GM15510 (cell line): ENCODE results near the gene ARHGAP40.

Experiments
- POLR2A ChIP-seq: IDR thresholded peaks from 3 replicates; pipeline ENCODE4 v1.6.1; 2011; ENCODE audit warnings: borderline replicate concordance; ENCODE audit not compliant: insufficient read length; ENCODE audit errors: extremely low read depth

The ARHGAP40 gene

DNA sequence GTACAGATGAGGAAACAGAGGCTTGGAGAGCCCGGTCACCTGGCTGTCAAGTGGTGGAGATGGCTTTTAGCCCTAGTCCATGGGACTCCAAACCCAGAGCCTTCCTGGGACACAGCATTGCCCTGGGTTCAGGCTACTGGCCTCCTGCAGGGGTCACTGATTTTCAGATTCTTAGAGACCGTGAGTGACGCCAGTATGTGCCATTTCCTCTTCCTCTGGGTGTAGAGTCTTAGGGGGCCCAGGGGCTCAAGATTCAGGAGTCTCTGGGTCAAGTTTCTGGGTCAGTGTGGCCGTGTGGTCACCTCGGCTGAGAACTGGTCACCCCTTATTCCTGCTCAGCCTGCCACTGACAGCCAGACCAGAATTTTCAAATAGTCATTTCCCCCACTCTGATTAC lies 574 bp downstream of the ARHGAP40 start:
- no peak for TF ChIP-seq POLR2A

DNA sequence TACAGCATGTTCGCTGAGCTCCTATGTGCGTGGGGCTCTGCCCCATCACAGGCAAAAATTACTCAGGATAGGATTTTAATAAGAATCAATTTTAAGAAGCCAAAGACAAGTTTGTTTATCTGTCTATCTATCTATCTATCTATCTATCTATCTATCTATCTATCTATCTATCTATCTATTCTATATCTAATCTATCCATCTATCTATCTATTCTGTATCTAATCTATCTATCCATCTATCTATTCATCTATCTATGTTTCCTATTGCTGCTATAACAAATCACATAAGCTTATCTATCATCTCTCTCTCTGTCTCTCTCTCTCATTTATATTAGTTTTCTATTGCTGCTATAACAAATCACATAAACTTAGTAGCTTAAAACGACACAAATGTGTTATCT lies 1.7 kb downstream of the ARHGAP40 start:
- TF ChIP-seq POLR2A: no peak

DNA sequence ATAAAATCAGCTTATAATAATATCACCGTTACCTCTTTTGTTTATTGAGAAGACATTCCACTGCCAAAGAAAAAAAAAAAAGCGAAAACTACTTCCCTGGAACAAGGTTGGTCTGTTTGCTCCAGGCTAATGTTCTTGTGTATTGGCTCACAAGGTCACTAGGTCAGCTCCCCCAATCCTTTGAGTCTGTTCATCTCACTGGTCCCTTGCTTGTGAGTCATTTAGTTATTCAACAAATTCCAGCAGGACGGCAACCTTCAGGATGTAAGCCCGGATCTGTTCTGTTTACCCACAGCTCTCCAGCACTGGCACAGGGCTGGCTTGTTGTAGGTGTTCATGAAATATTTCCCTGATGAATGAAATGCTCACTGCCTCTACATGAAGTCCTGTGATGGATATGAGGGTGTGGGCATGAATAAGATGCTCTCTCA lies 3.3 kb downstream of the ARHGAP40 start:
- no peak for TF ChIP-seq POLR2A

DNA sequence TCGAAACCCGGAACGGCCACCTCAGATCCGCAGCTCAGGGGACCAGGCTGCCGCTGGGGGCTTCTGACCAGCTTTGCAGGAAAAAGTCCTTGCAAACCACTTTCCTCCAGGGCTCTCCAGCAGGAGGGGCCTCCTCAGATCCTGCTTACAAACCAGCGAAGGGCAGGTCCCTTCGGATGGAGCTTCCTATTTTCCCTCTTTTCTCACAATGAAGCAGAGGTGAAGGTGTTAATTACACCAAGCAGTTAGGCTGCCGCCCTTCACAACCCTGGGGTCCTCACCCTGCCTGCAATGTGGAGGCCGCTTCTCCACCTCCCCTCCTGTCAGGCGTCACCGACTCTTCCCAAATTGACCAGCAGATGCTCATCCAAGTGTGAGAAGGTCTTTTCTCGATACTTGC lies 5.7 kb downstream of the ARHGAP40 start:
- no peak for TF ChIP-seq POLR2A

DNA sequence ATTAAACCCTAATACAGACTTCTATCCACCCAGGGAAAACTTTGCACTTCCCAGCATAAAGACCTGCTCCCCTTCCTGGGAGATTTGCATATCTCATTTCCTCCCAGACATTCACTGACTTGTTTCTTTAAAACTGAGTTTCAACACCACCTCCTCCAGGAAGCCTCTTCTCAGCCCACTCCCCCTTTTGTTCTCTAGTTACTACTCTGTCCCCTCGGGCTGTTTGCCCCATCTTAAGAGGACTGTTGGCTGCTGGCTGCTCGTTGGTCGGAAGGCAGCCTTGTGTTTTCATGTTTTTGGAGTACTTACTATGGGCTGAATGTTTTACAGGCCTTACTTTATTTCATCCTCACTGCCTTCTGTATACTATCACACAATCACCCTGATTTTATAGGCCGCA lies 6.6 kb downstream of the ARHGAP40 start:
- TF ChIP-seq POLR2A: no peak

DNA sequence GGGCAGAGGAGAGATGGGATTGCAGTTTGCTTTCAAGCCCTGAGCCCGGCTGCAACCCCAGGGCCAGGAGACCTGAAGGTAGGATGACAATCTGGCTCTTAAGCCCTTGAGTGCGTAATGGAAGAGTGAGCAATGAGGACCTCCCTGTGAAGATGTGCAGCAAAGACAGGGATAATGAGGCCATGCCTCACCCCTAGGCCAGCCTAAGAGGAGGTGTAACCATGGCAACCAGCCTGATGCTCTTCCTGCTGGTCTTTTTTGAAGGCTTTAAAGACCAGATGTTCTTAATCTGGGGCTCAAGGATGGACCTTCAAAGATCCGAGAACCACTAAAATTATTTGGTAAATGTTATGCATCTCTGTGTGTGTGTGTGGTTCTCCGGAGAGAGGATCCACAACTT lies 8.2 kb downstream of the ARHGAP40 start:
- no peak for TF ChIP-seq POLR2A

DNA sequence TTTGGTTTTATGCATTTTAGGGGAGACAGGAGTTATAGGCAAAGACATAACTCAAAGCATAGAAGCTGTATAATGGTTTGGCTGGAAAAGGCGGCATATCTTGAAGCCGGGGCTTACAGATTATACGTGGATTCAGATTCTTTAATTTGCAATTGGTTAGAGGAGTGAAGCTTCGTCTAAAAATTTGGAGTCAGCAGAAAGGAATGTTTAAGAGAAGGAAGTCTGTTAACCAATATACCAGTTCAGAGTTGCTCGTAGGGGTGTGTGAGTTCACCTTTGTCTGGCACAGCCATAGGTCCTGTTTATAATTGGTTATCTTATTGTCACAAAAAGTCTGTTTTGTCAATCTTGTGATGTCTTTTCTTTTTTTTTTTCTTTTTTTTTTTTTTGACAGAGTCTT lies 8.9 kb downstream of the ARHGAP40 start:
- no peak for TF ChIP-seq POLR2A

DNA sequence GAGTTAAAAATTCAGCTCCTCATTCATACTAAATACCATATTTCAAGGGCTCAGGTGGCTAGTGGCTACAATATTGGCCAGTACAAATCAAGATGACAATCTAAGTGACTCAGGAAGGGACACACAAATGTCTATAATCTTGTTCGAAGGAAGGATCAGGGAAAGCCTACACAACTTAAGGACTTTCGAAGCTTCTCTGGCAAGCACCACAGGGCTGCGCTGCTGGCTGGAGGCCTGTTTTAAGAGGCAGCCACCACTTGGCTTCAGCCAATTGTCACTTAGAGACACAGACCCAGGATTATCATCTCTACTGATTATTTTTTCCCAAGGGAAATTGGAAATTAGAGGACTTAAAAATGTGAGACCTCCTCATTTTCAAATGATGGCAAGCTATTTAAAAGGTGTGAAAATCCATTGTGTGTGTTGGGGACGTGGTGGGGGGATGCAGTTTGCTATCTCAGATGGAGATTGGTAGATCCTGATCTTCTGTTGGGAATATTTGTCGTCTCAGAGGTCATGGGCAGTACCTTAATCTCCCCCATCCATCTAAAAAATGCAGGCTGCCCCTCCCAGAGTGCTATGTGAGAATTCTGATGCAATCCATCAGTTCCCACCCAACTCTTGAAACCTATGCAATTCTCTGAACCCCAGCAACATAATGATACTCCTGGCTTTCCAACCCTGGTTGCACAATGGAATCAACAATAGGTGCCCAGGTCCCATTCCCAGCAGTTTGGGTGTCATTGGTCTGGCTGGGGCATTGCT lies 11.3 kb downstream of the ARHGAP40 start:
- no peak for TF ChIP-seq POLR2A

DNA sequence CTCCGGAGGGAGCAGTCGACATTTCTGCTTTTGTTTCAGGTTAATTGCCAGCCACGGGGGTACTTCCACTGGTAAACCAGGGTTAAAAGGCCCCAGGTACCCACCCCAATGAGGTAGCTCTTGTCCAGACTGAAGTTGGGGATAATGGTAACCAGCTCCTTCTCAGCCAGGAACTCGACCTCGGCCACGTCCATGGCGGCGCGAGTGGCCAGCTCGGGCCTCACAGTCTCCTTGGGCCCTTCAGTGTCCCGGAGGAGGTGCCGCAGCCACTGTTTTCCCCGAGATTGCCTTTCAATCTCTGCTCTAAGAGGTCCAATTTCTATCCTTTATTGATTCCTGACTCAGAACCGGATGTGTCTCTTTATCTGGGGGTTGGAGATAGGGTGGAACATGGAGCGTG lies 13.7 kb downstream of the ARHGAP40 start:
- TF ChIP-seq POLR2A: no peak

DNA sequence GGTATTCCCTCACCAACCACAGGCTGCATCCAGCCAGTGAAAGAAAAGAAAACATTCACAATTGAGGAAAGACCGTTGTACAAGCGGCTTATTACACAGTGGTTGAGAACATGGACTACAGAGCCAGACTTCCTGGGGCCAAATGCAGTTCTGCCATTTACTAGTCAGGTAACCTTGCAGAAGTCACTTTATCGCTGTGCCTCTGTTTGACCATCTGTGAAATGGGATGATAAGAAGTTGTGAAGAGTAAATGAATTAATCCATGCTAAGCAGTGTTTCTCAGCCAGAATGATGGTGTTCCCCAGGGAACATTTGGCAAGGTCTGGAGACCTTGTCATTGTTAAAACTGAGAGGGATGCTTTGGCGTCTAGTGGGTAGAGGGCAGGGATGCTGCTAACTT lies 14.8 kb downstream of the ARHGAP40 start:
- TF ChIP-seq POLR2A: no peak

DNA sequence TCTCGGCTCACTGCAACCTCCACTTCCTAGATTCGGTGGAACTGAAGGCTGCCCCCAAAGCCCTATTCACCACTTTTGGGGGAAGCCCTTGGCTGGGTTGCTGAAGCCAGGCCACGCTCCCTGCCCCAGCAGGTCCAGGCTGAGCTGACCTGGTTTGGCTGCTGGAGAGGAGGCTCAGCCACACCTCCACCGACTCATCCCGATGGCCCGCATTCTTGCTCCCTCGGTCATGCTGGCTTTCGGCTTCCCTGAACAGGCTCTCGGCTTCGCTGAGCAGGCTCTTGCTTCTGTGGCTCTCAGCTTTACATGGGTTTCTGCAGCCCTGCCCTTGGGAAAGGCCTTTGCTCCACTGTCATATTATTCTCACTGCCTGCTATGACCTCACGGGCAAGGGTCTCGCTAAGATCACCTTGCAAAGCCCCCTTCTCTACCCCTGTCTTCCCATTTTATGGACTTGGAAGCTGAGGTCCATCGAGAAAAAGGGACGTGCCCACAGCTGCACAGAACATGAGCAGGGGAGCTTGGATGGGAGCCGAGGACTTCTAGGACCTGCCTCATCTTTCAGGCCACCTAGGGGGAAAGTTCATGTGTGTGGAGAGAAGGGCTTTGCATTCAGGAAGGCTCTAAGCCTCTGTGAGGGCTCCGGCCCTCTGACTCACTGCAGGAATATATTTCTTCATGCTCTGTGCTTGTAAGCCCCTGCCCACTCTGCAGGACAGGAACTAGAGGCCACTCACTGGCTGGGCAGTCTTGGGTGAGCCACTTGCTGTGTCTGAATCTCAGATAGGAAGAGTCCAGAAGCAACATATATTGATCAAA lies 15.6 kb downstream of the ARHGAP40 start:
- TF ChIP-seq POLR2A: no peak

DNA sequence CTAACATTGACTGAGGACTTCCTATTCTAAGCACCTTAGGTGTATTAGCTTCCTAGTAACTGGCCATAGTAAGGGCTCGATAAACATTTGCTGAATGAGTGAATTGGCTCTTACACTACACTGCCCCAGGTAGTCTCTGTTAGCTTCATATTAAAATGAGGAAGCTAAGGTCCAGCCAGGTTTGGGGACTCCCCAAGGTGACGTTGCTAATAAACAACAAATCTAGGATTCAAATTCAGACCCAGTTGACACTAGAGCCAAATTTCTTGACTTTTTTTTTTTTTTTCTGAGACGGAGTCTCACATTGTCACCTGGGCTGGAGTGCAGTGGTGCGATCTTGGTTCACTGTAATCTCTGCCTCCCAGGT lies 16.2 kb downstream of the ARHGAP40 start:
- TF ChIP-seq POLR2A: no peak

DNA sequence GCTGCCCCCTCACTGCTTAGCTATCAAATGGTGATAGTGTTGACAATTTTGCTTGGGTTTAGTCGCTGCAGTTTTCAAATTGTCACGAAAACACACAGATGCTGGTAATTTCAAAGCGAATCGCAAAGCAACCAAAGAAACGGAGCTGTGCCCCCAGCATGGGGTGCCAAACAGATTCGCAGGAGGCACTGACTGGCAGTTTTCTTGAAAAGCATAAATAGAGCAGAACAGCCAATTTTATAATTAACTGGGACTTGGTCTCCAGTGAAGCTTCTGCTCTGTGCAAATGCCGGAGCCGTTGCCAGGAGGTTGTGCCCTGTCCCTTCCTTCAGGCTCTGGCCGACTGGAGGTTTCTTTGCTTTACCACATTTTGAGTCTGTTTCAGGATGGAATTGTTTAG lies 18.8 kb downstream of the ARHGAP40 start:
- TF ChIP-seq POLR2A: no peak

DNA sequence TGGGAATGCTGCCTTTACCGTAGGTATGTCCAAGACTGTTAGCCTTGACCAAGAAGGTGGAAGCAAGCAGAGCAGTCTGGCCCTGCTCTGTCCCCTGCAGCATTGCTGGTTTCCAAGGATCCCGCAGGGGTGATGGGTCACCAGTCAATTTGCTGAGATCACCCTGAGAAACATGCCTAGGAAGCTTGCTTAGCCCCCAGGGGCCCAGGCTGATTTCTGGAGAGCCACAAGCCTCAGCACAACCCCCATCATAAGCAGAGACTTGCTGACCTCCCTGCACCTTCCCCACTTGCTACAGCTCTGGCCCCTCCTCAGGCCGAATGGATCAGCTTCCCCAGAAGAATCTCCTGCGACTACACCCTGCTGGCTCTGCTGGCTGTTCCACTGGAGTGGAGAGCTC lies 21.5 kb downstream of the ARHGAP40 start:
- TF ChIP-seq POLR2A: no peak

DNA sequence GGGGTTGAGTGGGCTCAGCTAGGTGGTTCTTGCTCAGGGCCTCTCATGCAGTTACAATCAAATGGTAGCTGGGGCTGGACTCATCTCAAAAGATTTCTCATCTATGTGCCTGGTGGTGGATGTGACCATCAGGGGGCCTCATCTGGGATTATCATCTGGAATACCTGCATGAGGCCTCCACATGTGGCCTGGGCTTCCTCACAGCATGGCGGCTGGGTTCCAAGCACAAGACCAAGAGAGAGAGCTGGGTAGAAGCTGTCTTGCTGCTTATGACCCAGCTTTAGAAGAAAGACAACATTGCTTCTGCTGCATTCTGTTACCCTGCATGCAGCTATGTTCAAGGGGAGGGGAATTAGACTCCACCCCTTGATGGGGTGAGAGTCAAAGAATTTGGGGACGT lies 22.5 kb downstream of the ARHGAP40 start:
- TF ChIP-seq POLR2A: no peak

DNA sequence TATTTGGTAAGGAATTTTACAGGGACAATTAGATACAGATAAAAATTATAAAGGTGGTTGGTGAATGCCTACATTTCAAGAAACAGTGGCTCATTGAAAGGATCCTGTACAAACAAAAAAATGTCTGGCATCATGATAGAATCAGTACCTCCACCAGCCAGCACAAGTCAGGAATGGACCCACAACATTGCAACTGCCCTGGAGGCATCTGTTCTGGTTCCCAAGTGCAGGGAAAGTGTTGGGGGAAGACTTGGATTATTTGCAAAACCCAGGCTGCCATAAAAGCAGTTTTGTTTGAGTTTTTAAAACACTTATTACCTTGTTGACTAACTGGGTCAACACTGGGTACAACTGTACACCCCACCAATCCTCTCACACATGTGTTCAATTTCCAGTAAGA lies 24.3 kb downstream of the ARHGAP40 start:
- TF ChIP-seq POLR2A: no peak
